GM23338 (cell line): ENCODE data around the gene PSAPL1. TPM values are rescaled to one million over a fixed set of nuclear protein-coding genes. Genes with fewer than 3 reads are reported as not detected.

ENCODE experiments used
- CTCF ChIP-seq, 2 experiments: fragments of 200-600 bp in 1 of 2; sonication (generic) in 1 of 2; conservative IDR thresholded peaks; 2 replicates each; pipeline versions ENCODE4 v1.5.1 to v1.6.1; 2016 to 2017; ENCODE audit warnings: antibody characterized with exemption in 2 of 2, low read depth in 2 of 2, mild to moderate bottlenecking in 2 of 2, moderate library complexity in 1 of 2
- ETS1 ChIP-seq: IDR thresholded peaks from 2 replicates; pipeline ENCODE4 v1.6.1; 2016; ENCODE audit warnings: antibody characterized with exemption
- EZH2phosphoT487 ChIP-seq: fragments of 200-600 bp; sonication (generic); IDR thresholded peaks from one replicate; pipeline ENCODE4 v1.8.1; 2018; ENCODE audit warnings: antibody characterized with exemption; ENCODE audit not compliant: unreplicated experiment
- JUNB ChIP-seq: IDR thresholded peaks from one replicate; pipeline ENCODE4 v1.6.1; 2016; ENCODE audit warnings: antibody characterized with exemption; ENCODE audit not compliant: unreplicated experiment
- NANOG ChIP-seq: IDR thresholded peaks from 2 replicates; pipeline ENCODE4 v1.6.1; 2016; ENCODE audit warnings: antibody characterized with exemption, borderline replicate concordance
- REST ChIP-seq: IDR thresholded peaks from one replicate; pipeline ENCODE4 v1.6.1; 2018; ENCODE audit warnings: antibody characterized with exemption; ENCODE audit not compliant: unreplicated experiment
- STAT1 ChIP-seq: IDR thresholded peaks from one replicate; pipeline ENCODE4 v1.6.1; 2016; ENCODE audit warnings: antibody characterized with exemption; ENCODE audit not compliant: unreplicated experiment
- ZNF114 ChIP-seq: fragments of 250-450 bp; sonication (Bioruptor Pico); IDR thresholded peaks from 2 replicates; pipeline ENCODE4 v1.5.0; 2020; ENCODE audit warnings: mild to moderate bottlenecking, moderate library complexity
- microRNA-seq: library from miRNA; unstranded; fragments of <30 nt; microRNA quantifications from one replicate; pipeline ENCODE4, GENCODE V29; 2017
- polyA plus RNA-seq: library from polyadenylated mRNA; unstranded; fragments of >200 nt; fragmentation: Nextera tagmentation; extraction: Ambion mirVana; gene quantifications from 2 replicates; pipeline ENCODE4 v1.2.1, GENCODE V29; 2016
- small RNA-seq: library from RNA; depleted of rRNA; stranded (forward); fragments of <200 nt; gene quantifications from one replicate; pipeline ENCODE3, GENCODE V24; 2014; ENCODE audit warnings: low replicate concordance
- total RNA-seq: library from RNA; depleted of rRNA; stranded (reverse); fragments of >200 nt; shearing (Covaris generic); gene quantifications from 2 replicates; pipeline ENCODE4 v1.2.3, GENCODE V29; 2014; rRNA removed

The PSAPL1 gene
- total and polyA plus RNA-seq, 2 experiments from 2014 or later = not detected

GRCh38 chr4:7381221-7381889, 53.4 kb downstream of the PSAPL1 start (continued):
- TF ChIP-seq STAT1 = no peak
- no peak for TF ChIP-seq EZH2phosphoT487
- no peak for TF ChIP-seq CTCF (conservative IDR thresholded peaks at IDR 0.05; ENCODE audit: low read depth in 2 of 2)
- TF ChIP-seq REST = no peak
- TF ChIP-seq ZNF114 (CRISPR knock-in tag) = no peak
- TF ChIP-seq NANOG = no peak
- no peak for TF ChIP-seq ETS1
- TF ChIP-seq JUNB = no peak

Small RNA genes lying within 50 kb of the gene (microRNA-seq; reads per million reads assigned to microRNA genes)
- gene MIR4274 = not detected

Small RNA genes lying within 50 kb of the gene (small RNA-seq; reads per million reads assigned to genes)
- gene MIR4274 = not detected

Other genes starting within 250 kb of the PSAPL1 start
- gene SORCS2, start 242.4 kb downstream of the PSAPL1 start, total RNA-seq = 2.4 and 8.3 TPM in 2 replicates
- 0.30 and 0.47 TPM in 2 replicates for gene SORCS2, start 242.4 kb downstream of the PSAPL1 start, polyA plus RNA-seq